ENCODE results near the gene ZNF618. TPM values are rescaled to one million over a fixed set of nuclear protein-coding genes. Genes with fewer than 3 reads are reported as not detected.

Gene ZNF618
- total RNA-seq, 4 donors from 2014 or later, result 0.26 to 1.2 (median 1.0) TPM

GRCh38 chr9:113941056-113941455 is 64.9 kb downstream of the ZNF618 start:
- Histone ChIP-seq H3K27me3 (no peaks in the 10 kb centered on the region), H3K36me3 (no peaks in the 10 kb centered on the region), H3K4me1 (peaks cover 0 to 6% of the 10 kb centered on the region in 2 donors), H3K4me3 (no peak overlapping the region), H3K9me3 (no peaks in the 10 kb centered on the region), H3K27ac (no peak overlapping the region)
- intact Hi-C loops (cut with DNase I; ENCODE audit: low total_unique reads) (no loop called here), in situ Hi-C loops (cut with MboI; ENCODE audit: low sequenced_read_pairs in 4 of 4) (no loop called here)
- no peak for DNase-seq
- no peak for TF ChIP-seq POLR2A (IDR thresholded peaks at IDR 0.05)
- no peak for TF ChIP-seq CTCF (IDR thresholded peaks at IDR 0.05 in 4 of 5, conservative IDR thresholded peaks at IDR 0.05 in 1 of 5)
- ATAC-seq, result no peak

DNA sequence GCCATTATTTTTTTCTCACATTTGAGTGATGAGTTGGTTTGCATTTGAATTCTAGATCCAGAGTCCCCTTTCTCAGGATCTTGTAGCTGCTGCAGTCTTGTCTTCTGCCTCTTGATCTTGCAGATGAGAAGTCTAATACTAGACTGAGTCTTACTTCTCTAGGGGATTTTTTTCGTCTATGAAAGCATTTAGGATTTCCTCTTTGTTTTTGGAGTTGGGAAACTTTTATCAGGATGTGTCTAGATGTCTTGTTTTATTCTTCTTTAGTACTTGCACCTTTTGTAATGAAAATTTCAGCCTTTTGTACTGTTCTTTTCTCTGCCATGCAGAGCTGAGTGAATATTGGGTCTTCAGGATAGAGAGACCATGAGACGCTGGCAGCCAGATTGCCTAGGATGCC is 65.4 kb downstream of the ZNF618 start:
- ATAC-seq (no peak), DNase-seq (no peak)
- H3K9me3 ChIP-seq, result no peaks in the 10 kb centered on the region
- no peak overlapping the region for H3K4me3 ChIP-seq
- intact Hi-C loops (cut with DNase I; ENCODE audit: low total_unique reads), result no loop called here
- peaks cover 0 to 6% of the 10 kb centered on the region in 2 donors for H3K4me1 ChIP-seq
- H3K27ac ChIP-seq, result no peak overlapping the region
- TF ChIP-seq CTCF (IDR thresholded peaks at IDR 0.05 in 4 of 5, conservative IDR thresholded peaks at IDR 0.05 in 1 of 5) (no peak), POLR2A (IDR thresholded peaks at IDR 0.05) (no peak)
- no peaks in the 10 kb centered on the region for H3K36me3 ChIP-seq
- no peaks in the 10 kb centered on the region for H3K27me3 ChIP-seq
- in situ Hi-C loops (cut with MboI; ENCODE audit: low sequenced_read_pairs in 4 of 4), result no loop called here

GRCh38 chr9:113943112-113944009 is 67.3 kb downstream of the ZNF618 start:
- in situ Hi-C loops (cut with MboI; ENCODE audit: low sequenced_read_pairs in 4 of 4) (no loop called here), intact Hi-C loops (cut with DNase I; ENCODE audit: low total_unique reads) (no loop called here)
- H3K27me3 ChIP-seq, result no peaks in the 10 kb centered on the region
- TF ChIP-seq CTCF (IDR thresholded peaks at IDR 0.05 in 4 of 5, conservative IDR thresholded peaks at IDR 0.05 in 1 of 5), result no peak
- no peak for TF ChIP-seq POLR2A (IDR thresholded peaks at IDR 0.05)
- H3K4me3 ChIP-seq, result no peak overlapping the region
- no peaks in the 10 kb centered on the region for H3K36me3 ChIP-seq
- H3K4me1 ChIP-seq, result no peaks in the 10 kb centered on the region
- ATAC-seq (no peak), DNase-seq (no peak)
- no peak overlapping the region for H3K27ac ChIP-seq
- H3K9me3 ChIP-seq, result no peaks in the 10 kb centered on the region

DNA sequence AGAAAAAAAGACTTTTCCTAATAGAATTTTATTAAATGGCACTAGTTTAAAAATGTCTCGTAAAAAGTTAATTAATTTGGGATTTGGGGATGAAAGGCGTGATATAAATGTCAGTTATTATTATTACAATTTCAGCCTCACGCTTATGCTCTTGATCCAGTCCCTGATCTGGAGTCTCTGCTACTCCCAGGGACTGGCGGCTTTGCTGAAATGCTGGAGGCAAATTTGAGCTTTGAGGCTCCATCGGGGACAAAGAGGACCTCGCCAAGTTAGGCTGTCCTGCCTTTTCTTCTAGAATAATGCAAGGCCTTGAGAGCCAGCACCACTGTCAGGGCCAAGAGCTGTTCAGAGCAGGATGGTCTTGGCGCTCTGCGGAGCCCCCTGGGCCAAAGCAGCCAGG is 69.7 kb downstream of the ZNF618 start:
- H3K36me3 ChIP-seq, result no peaks in the 10 kb centered on the region
- no peaks in the 10 kb centered on the region for H3K4me1 ChIP-seq
- intact Hi-C loops (cut with DNase I; ENCODE audit: low total_unique reads) (no loop called here), in situ Hi-C loops (cut with MboI; ENCODE audit: low sequenced_read_pairs in 4 of 4) (no loop called here)
- H3K9me3 ChIP-seq, result no peaks in the 10 kb centered on the region
- no peak overlapping the region for H3K27ac ChIP-seq
- TF ChIP-seq CTCF (IDR thresholded peaks at IDR 0.05 in 4 of 5, conservative IDR thresholded peaks at IDR 0.05 in 1 of 5) (no peak), POLR2A (IDR thresholded peaks at IDR 0.05) (no peak)
- no peaks in the 10 kb centered on the region for H3K27me3 ChIP-seq
- H3K4me3 ChIP-seq, result no peak overlapping the region
- no peak for ATAC-seq
- DNase-seq, result no peak
